Esophagus (tissue), 2 donors: ENCODE results near the gene EPHA1. TPM values are rescaled to one million over a fixed set of nuclear protein-coding genes. Genes with fewer than 3 reads are reported as not detected.
"Not testable (repeated sequence)": the region's sequence is repeated elsewhere in the genome, so short reads cannot be mapped to it uniquely, and the experiment has no call there.

Source experiments
- H3K27ac ChIP-seq, 2 donors: one replicate each; pipeline ENCODE4 v1.5.1; 2013; ENCODE audit warnings: low read depth in 2 of 2, mild to moderate bottlenecking in 2 of 2, inconsistent platforms in 1 of 2, low read length in 1 of 2, moderate library complexity in 1 of 2
- H3K27me3 ChIP-seq, 2 donors: one replicate each; pipeline ENCODE4 v1.6.1; 2013; ENCODE audit warnings: low read length in 2 of 2, control low read depth in 1 of 2, mild to moderate bottlenecking in 1 of 2; ENCODE audit not compliant: insufficient read depth in 2 of 2, control insufficient read depth in 1 of 2
- H3K36me3 ChIP-seq, 2 donors: one replicate each; pipeline ENCODE4 v1.6.1; 2013; ENCODE audit warnings: low read length in 1 of 2; ENCODE audit not compliant: control insufficient read depth in 2 of 2, insufficient read depth in 2 of 2
- H3K4me1 ChIP-seq, 2 donors: one replicate each; pipeline ENCODE4 v1.6.1; 2013; ENCODE audit warnings: low read length in 1 of 2; ENCODE audit not compliant: control insufficient read depth in 2 of 2, insufficient read depth in 2 of 2
- H3K4me3 ChIP-seq, 2 donors: one replicate each; pipeline ENCODE4 v1.5.1; 2013; ENCODE audit warnings: low read length in 2 of 2, mild to moderate bottlenecking in 2 of 2, low read depth in 1 of 2, moderate library complexity in 1 of 2
- H3K9me3 ChIP-seq, 2 donors: one replicate each; pipeline ENCODE4 v1.6.1; 2013; ENCODE audit warnings: mild to moderate bottlenecking in 2 of 2, low read depth in 1 of 2, low read length in 1 of 2, moderate library complexity in 1 of 2; ENCODE audit not compliant: control insufficient read depth in 2 of 2, insufficient read depth in 1 of 2
- WGBS, 2 donors: extraction: QIAGEN DNeasy Blood & Tissue Kit; methylation state at CpG; one replicate each; pipeline ENCODE4 v1.1.7; 2013; 5-methylcytosine and 5-hydroxymethylcytosine counted together
- polyA plus RNA-seq, 2 donors: library from polyadenylated mRNA; stranded (reverse); fragments of 200-250 nt; gene quantifications; one replicate each; pipeline ENCODE4 v1.2.3, GENCODE V29; 2013
- donor health status: healthy with polysubstance abuse.
- donor health status: Bipolar disorder and iron deficiency.

Gene EPHA1
- polyA plus RNA-seq, 2 donors = 65.6 to 74.6 TPM

- H3K9me3 ChIP-seq = no peaks in the 10 kb centered on the region
- no peak overlapping the region for H3K4me3 ChIP-seq
- peaks cover 18 to 57% of the 10 kb centered on the region in 2 donors for H3K36me3 ChIP-seq
- WGBS, 2 donors = 88 to 90% methylated on average over 28 of the region's 28 CpGs
- H3K4me1 ChIP-seq = peaks cover 0 to 2% of the 10 kb centered on the region in 2 donors
- H3K27ac ChIP-seq = no peak overlapping the region
- H3K27me3 ChIP-seq = no peaks in the 10 kb centered on the region
These were observed 11.8 kb downstream of the EPHA1 start for GRCh38 chr7:143396625-143397556.

GRCh38 chr7:143396182-143396581, 12.5 kb downstream of the EPHA1 start:
- H3K27ac ChIP-seq = no peak overlapping the region
- H3K27me3 ChIP-seq = no peaks in the 10 kb centered on the region
- H3K36me3 ChIP-seq = peaks cover 18 to 60% of the 10 kb centered on the region in 2 donors
- 78 to 83% methylated on average over 7 of the region's 7 CpGs for WGBS, 2 donors
- no peak overlapping the region for H3K4me3 ChIP-seq
- peaks cover 0 to 8% of the 10 kb centered on the region in 2 donors for H3K4me1 ChIP-seq
- no peaks in the 10 kb centered on the region for H3K9me3 ChIP-seq

GRCh38 chr7:143395187-143396149, 13.2 kb downstream of the EPHA1 start:
- peaks cover 18 to 63% of the 10 kb centered on the region in 2 donors for H3K36me3 ChIP-seq
- H3K4me3 ChIP-seq = no peak overlapping the region
- H3K27me3 ChIP-seq = no peaks in the 10 kb centered on the region
- no peaks in the 10 kb centered on the region for H3K9me3 ChIP-seq
- no peak overlapping the region for H3K27ac ChIP-seq
- H3K4me1 ChIP-seq = peaks cover 0 to 10% of the 10 kb centered on the region in 2 donors
- 68 to 70% methylated on average over 21 of the region's 21 CpGs for WGBS, 2 donors

- no peaks in the 10 kb centered on the region for H3K27me3 ChIP-seq
- H3K4me3 ChIP-seq = no peak overlapping the region
- 77 to 83% methylated on average over 6 of the region's 6 CpGs for WGBS, 2 donors
- H3K27ac ChIP-seq = no peak overlapping the region
- H3K9me3 ChIP-seq = no peaks in the 10 kb centered on the region
- peaks cover 0 to 10% of the 10 kb centered on the region in 2 donors for H3K4me1 ChIP-seq
- H3K36me3 ChIP-seq = peaks cover 17 to 66% of the 10 kb centered on the region in 2 donors
These were observed 13.9 kb downstream of the EPHA1 start for GRCh38 chr7:143394777-143395176.

- H3K4me3 ChIP-seq = no peak overlapping the region
- H3K27ac ChIP-seq = no peak overlapping the region
- H3K9me3 ChIP-seq = no peaks in the 10 kb centered on the region
- no peaks in the 10 kb centered on the region for H3K27me3 ChIP-seq
- peaks cover 0 to 10% of the 10 kb centered on the region in 2 donors for H3K4me1 ChIP-seq
- WGBS, 2 donors = 96 to 97% methylated on average over 6 of the region's 6 CpGs
- H3K36me3 ChIP-seq = peaks cover 14 to 65% of the 10 kb centered on the region in 2 donors
These were observed 14.6 kb downstream of the EPHA1 start for GRCh38 chr7:143394068-143394467.

GRCh38 chr7:143393267-143394041, 15.2 kb downstream of the EPHA1 start:
- Histone ChIP-seq H3K4me3 (no peak overlapping the region), H3K27ac (peak overlapping the region in 1 of 2 donors; percentile 33), H3K4me1 (peaks cover 0 to 10% of the 10 kb centered on the region in 2 donors), H3K9me3 (no peaks in the 10 kb centered on the region), H3K27me3 (no peaks in the 10 kb centered on the region), H3K36me3 (peaks cover 14 to 71% of the 10 kb centered on the region in 2 donors)
- 81 to 82% methylated on average over 14 of the region's 14 CpGs for WGBS, 2 donors

- Histone ChIP-seq H3K4me1 (peaks cover 0 to 10% of the 10 kb centered on the region in 2 donors), H3K9me3 (no peaks in the 10 kb centered on the region), H3K4me3 (no peak overlapping the region), H3K27me3 (no peaks in the 10 kb centered on the region), H3K36me3 (peaks cover 13 to 69% of the 10 kb centered on the region in 2 donors), H3K27ac (peak overlapping the region in 1 of 2 donors; percentile 33)
- WGBS, 2 donors = 94 to 95% methylated on average over 6 of the region's 6 CpGs
These were observed 15.8 kb downstream of the EPHA1 start for GRCh38 chr7:143392875-143393266.

- not testable (repeated sequence) for H3K9me3 ChIP-seq, H3K4me3 ChIP-seq, H3K27me3 ChIP-seq
- WGBS, 2 donors = 81 to 87% methylated on average over 8 of the region's 8 CpGs
- Histone ChIP-seq H3K36me3 (peaks cover 10 to 68% of the 10 kb centered on the region in 2 donors), H3K27ac (peak overlapping the region; percentile 53 to 70), H3K4me1 (peaks cover 0 to 14% of the 10 kb centered on the region in 2 donors)
These were observed 16.2 kb downstream of the EPHA1 start for GRCh38 chr7:143392427-143392826.
